AG09309 (cell line): ENCODE results near the gene PLA2G10.
"Not testable (repeated sequence)": the region's sequence is repeated elsewhere in the genome, so short reads cannot be mapped to it uniquely, and the experiment has no call there.

Experiments
- DNase-seq: peaks from one replicate; pipeline ENCODE4 v3.0.0-alpha.2; 2010; ENCODE audit warnings: low read depth
- H3K4me3 ChIP-seq: 2 replicates; pipeline ENCODE4 v1.5.1; 2011; ENCODE audit warnings: mild to moderate bottlenecking, low read depth, low read length, moderate library complexity; ENCODE audit not compliant: control insufficient read depth
- TF ChIP-seq, protein P1 (sequence below): IDR thresholded peaks from 2 replicates; pipeline ENCODE4 v1.5.1; 2011; ENCODE audit warnings: mild to moderate bottlenecking, low read depth, low read length, inconsistent platforms; ENCODE audit not compliant: insufficient read depth, control insufficient read depth; ENCODE audit errors: missing control alignments

Gene PLA2G10

DNA sequence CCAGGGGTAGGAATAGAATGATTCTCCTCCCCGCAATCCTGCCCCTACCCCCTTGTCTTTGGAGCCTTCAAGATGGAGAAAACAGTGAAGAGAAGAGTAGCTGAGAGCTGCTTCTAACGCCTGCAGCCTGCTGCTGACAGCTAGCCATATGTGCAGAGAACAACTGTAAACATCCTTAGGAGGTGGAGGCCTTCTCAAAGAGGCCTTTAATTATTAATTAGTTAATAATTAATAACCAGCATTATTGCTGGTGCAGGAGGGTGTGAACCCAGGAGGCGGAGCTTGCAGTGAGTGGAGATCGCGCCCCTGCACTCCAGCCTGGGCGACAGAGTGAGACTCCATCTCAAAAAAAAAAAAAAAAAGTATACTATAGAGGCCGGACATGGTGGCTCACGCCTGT is 52.9 kb downstream of the PLA2G10 start:
- no peak for DNase-seq
- TF ChIP-seq, protein P1, sequence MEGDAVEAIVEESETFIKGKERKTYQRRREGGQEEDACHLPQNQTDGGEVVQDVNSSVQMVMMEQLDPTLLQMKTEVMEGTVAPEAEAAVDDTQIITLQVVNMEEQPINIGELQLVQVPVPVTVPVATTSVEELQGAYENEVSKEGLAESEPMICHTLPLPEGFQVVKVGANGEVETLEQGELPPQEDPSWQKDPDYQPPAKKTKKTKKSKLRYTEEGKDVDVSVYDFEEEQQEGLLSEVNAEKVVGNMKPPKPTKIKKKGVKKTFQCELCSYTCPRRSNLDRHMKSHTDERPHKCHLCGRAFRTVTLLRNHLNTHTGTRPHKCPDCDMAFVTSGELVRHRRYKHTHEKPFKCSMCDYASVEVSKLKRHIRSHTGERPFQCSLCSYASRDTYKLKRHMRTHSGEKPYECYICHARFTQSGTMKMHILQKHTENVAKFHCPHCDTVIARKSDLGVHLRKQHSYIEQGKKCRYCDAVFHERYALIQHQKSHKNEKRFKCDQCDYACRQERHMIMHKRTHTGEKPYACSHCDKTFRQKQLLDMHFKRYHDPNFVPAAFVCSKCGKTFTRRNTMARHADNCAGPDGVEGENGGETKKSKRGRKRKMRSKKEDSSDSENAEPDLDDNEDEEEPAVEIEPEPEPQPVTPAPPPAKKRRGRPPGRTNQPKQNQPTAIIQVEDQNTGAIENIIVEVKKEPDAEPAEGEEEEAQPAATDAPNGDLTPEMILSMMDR: no peak
- no peak overlapping the region for H3K4me3 ChIP-seq

DNA sequence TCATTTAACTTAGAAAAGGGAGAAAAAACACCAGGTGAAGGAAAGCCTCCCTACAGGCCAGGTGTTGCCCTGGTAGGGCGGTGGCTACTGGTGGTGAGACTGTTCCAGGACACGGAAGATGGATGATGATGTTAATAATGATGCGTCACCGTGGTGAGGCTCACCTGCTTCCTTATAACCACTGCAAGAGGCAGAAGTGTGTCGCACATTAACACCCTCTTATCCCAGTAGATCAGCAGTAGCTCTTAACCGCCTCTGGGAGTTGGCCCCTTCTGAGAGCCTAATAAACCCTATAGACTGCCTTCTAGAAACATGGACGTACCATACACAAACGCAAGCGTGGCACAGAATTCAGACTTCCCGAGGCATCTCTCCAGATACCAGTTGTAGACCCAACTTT is 53.6 kb downstream of the PLA2G10 start:
- DNase-seq: no peak
- TF ChIP-seq, protein P1: no peak
- no peak overlapping the region for H3K4me3 ChIP-seq

DNA sequence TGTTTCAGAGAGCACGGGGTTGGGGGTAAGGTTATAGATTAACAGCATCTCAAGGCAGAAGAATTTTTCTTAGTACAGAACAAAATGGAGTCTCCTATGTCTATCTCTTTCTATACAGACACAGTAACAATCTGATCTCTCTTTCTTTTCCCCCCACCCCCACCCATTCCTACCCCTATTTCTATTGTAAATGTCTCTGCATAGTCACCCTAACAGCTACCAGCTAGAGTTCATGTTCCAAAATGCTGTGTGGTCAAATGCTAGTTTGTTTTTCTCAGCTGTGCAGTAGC is 57.2 kb downstream of the PLA2G10 start:
- not testable (repeated sequence) for DNase-seq, H3K4me3 ChIP-seq

DNA sequence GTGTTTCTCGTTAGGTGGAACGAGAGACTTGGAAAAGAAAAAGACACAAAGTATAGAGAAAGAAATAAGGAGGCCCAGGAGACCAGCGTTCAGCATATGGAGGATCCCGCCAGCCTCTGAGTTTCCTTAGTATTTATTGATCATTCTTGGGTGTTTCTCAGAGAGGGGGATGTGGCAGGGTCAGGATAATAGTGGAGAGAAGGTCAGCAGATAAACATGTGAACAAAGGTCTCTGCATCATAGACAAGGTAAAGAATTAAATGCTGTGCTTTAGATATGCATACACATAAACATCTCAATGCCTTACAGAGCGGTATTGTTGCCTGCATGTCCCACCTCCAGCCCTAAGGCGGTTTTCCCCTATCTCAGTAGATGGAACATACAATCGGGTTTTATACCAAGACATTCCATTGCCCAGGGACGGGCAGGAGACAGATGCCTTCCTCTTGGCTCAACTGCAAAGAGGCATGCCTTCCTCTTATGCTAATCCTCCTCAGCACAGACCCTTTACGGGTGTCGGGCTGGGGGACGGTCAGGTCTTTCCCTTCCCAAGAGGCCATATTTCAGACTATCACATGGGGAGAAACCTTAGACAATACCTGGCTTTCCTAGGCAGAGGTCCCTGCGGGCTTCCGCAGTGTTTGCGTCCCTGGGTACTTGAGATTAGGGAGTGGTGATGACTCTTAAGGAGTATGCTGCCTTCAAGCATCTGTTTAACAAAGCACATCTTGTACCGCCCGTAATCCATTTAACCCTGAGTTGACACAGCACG is 57.7 kb downstream of the PLA2G10 start:
- not testable (repeated sequence) for DNase-seq, H3K4me3 ChIP-seq

DNA sequence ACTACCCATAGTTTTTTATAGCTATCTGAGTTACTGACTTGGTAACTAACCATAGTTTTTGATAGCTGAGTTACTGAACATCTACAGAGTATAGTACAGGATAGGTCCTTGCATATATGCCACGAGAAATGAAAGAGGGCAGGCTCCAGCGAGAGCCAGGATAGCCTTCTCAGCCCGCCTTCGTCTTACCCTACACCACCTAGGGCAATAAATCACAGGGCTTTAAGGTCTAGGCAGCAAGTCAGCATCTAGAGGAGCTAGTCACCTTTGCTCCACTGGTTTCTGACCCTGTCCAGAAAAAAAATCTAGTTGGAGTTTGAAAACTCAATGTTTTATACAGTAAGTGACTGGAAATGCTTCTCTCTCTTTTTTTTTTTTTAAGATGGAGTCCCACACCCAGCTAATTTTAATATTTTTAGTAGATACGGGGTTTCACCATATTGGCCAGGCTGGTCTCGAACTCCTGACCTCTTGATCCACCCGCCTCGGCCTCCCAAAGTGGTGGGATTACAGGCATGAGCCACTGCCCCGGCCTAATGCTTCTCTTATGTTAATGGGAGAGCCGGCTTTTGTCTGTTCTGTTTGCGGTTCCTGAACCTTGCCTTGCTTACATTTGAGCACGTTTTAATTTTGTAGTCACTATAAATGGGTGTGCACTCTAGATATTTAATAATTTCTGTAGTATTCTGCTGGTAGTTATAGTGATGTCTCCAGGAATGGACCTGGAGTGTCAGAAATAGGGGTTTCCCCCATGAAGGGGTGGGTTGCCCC is 58.5 kb downstream of the PLA2G10 start:
- no peak overlapping the region for H3K4me3 ChIP-seq
- TF ChIP-seq, protein P1: no peak
- no peak for DNase-seq

DNA sequence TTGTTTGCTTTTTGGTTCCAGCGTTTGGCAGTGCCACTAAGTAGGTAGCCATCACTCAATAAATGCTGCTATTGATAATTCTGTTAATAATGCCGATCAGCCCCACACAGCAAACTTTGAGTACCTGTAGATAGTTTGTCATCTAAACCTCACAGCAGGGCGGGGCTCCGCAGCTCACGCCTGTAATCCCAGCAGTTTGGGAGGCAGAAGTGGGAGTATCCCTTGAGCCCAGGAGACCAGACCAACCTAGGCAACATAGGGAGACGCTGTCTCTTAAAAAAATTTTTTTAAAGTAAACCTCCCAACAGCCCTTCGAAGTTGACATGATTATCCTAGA is 59.8 kb downstream of the PLA2G10 start:
- TF ChIP-seq, protein P1: no peak
- DNase-seq: no peak
- no peak overlapping the region; the same call in 1 of the 2 replicates for H3K4me3 ChIP-seq

DNA sequence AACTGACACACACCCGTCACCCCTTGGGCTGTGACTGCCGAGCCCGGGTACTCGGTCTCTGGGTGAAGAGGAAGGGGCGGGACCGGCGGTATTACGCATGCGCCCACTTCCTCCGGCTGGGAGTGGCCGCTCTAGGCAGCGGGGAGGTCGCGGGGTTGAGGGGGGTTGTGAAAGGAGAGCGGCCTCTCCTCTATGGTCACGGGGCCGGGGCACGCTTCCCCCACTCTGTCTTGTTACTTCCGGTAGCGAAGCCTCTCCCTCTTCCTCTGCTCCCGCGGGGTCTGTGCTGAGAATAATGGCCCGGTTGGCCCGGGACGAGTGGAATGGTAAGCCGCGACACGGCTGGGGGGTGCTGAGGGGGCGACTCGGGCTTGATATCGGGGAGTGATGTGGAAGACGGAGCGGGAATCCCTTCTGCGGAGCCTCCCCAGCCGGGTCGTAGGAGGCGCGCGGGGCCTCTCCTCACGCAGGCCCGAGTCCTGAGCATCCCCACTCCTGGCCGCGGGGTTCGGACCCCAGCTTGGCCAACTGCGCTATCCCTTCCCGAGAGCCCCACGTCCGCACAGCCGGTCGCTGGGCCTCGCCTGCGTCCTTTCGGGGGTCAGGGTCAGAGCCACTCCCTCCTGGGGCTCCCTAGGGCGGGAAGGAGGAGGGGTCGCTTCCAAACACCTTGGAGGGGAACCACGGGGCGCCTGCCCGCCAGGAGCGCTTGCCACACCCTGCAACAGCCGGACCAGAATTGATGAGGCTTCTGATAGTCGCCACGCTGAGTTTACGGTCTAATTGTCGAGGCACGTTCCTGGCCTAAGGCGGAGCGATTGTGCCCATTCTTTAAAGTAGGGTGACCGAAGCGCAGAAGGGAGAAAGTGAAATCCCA is 61.2 kb downstream of the PLA2G10 start, which contains the start of gene BFAR:
BFAR (plus strand) TSS at position 259 of the 877 bp plus-strand sequence. CDS start 11,396 bp downstream, outside the sequence.
- DNase-seq: peak; percentile 73
- TF ChIP-seq, protein P1: no peak
- H3K4me3 ChIP-seq: peak within 1 kb of the TSS; percentile 97

DNA sequence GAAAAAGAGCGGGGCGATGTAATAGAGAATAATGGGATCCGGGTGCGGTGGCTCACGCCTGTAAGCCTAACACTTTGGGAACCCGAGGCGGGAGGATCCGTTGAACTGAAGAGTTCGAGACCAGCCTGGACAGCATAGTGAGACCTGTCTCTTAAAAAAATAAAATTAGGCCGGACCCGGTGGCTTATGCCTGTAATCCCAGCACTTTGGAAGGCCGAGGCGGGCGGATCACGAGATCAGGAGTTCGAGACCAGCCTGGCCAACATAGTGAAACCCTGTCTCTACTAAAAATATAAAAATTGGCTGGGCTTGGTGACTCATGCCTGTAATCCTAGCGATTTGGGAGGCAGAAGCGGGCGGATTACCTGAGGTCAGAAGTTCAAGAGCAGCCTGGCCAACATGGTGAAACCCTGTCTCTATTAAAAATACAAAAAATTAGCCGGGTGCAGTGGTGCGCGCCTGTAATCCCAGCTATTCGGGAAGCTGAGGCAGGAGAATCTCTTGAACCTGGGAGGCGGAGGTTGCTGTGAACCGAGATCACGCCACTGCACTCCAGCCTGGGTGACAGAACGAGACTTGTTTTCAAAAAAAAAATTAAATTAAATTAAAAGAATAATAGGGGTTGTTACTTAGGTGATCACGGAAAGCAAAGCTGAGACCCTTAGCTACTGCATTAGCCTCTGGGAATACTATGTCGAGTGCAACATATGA is 63.3 kb downstream of the PLA2G10 start:
- DNase-seq, H3K4me3 ChIP-seq: not testable (repeated sequence)
